Dermis blood vessel endothelial cell (primary cell): ENCODE results near the gene CD80. TPM values are rescaled to one million over a fixed set of nuclear protein-coding genes. Genes with fewer than 3 reads are reported as not detected.
A peak's percentile ranks its signal among the peaks of the same experiment; 100 is the strongest.

ENCODE experiments used
- DNase-seq: peaks from one replicate; pipeline ENCODE4 v3.0.0; 2010
- total RNA-seq: library from RNA; depleted of rRNA; stranded (reverse); fragments of >200 nt; gene quantifications from 2 replicates; pipeline ENCODE4 v1.2.3, GENCODE V29; 2014

Gene CD80
- total RNA-seq, 1 donor from 2014 or later: 0.17 TPM

DNA sequence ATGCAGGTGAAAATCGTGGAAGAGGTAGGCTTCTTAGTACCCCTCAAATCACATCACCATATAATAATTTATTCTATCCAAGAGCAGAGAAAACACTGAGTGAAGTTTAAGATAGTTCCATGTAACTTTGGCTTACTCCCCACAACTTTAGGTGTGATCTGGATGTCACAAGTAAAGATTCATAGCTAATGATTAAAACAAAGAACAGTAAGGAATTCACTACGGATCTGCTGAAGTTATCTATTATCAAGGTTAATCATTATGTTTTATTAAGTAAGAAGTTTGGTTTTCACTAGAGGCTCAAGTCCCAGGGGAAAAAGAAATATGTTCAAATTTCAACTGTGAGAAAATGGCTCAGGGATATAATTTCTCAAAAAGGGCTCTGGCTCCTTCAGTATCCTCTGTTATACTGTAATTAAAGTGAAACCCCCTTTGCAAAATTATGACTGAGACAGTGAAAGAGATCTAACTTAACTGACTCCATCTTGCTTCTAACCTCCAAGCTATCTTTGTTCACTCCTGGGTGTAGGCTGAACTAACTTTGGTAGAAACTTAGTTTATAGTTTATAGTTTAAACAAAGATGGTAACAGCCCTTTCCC lies 17.1 kb downstream of the CD80 start:
- DNase-seq: no peak

DNA sequence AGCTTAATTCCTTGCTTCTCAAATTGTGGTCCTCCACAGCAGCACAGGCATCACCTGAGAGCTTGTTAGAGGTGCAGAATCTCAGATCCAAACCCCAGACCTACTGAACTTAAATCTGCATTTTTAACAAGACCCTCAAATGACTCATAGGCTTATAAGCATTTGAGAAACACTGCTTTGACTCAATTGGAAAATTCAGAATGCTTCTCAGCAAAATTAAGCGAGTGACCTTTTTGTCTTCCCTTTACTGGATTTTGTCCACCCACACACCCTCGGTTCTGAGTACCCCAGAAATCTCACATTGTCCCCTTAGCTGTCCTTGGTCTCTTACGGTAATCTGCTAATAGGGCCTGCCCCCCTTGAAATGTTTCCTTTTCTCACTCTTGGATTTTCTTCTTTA lies 17.9 kb downstream of the CD80 start:
- no peak for DNase-seq

DNA sequence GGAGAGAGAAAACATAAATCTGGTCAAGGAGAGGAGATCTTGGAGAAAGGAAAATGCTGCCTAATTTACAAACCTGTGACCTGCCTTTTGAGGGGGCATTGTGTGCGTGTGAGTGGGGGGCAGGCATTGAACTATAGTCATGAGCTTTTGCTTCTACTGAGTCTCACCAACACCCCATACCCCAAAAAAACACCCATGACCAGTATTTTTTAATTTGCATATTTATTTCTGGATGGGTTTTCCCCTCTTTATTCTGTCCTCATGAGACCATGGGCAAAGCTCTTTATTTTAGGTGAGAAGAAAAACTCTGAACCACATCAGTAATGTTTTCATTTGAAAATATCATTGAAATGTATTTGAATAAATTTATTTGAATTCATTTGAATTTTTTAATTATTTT lies 20.6 kb downstream of the CD80 start:
- no peak for DNase-seq

DNA sequence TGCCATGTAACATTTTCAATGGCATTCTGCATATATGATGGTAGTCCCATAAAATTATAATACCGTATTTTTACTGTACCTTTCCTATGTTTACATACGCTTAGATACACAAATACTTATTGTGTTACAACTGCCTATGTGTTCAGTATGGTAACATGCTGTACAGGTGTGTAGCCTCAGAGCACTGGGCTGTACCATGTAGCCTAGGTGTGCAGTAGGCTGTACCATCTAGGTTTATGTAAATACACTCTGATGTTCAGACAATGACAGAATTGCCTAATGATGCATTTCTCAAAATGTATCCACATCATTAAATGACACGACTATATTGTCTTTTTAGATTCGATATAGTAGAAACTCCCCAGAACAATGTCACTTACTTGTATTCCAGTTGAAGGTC lies 22.7 kb downstream of the CD80 start:
- no peak for DNase-seq

DNA sequence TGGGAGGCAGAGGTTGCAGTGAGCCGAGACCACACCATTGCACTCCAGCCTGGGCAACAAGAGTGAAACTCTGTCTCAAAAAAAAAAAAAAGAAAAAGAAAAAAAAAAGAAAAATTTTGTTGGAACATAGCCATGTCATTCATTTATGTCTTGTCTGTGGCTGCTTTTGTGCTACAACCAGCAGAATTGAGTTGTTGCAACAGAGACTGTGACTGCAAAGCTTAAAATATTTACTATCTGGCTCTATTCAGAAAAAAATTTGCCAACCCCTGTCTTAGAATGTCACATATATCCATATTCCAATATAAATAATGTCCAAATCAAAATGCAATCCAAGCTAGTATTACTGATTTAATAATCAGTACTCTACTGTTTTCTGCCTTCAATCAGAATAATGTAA lies 25.1 kb downstream of the CD80 start:
- no peak for DNase-seq

DNA sequence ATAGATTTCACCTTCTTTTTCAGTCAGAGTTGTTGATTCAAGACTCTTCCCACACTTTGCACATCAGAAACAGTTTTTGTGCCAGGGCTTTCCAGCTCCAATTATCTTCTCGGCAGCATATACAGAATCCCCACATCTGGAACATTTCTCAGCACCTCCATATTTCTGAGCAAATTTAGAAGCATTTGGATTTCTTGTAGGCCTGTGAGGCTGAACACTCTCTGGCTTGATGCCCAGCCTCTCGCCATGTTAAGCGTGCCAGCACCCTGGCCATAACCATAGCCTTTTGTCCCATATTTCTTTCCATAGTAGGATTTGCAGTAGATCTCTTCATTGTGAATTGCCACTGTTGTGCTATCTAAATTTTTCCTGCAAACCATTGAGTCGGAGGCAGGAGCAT lies 28.3 kb downstream of the CD80 start:
- DNase-seq: no peak

DNA sequence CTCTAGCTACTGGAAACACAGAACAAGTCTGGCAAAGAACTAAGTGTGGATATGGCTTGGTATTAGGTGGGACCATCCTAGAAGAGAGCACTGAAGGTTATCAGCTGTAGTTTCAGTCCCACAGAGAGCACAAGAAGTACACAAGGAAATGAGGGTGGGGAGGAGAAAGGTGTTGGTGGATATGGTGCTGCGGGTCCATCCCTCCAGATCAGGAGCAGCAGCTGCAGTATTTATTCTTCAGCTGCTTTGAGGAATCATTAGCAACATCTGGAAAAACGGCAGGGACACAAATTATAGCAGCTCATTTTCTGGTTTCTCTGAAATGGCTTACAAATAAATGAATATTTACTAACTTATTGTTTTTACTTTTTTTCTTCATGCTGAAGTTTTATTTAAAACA lies 29.0 kb downstream of the CD80 start:
- DNase-seq: no peak

DNA sequence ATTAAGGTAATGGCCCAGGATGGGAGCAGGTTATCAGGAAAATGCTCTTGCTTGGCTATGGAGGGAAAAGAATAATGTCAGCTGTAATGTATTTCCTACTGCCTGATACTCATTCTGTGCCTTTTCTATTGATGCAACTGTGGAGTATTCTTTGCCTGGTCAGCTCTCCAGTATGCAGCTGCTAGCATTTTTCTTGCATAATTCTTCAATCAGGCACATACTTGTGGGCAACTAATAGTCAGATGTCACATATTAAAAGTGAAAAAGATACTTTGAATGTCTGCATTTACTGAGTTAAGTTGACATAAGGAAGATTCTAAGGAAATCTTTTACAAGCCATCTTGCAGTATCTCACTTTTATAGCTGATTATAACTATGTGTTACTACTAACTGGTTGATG lies 29.5 kb downstream of the CD80 start:
- no peak for DNase-seq

DNA sequence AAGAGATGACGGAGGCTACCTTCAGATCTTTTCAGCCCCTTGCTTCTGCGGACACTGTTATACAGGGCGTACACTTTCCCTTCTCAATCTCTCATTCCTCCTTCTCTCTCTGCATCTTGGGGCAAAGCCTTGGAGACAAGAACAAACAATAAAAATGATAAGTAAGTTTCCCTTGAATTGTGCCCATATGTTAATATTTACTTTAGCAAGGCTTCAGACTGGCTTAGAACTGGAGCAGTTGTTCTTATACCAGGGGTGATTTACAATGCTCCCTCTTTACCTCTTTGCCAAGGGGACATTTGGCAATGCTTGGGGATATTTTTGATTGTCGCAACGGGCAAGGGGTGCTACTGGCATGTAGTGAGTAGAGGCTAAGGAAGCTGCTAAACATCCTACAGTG lies 31.7 kb downstream of the CD80 start:
- no peak for DNase-seq

DNA sequence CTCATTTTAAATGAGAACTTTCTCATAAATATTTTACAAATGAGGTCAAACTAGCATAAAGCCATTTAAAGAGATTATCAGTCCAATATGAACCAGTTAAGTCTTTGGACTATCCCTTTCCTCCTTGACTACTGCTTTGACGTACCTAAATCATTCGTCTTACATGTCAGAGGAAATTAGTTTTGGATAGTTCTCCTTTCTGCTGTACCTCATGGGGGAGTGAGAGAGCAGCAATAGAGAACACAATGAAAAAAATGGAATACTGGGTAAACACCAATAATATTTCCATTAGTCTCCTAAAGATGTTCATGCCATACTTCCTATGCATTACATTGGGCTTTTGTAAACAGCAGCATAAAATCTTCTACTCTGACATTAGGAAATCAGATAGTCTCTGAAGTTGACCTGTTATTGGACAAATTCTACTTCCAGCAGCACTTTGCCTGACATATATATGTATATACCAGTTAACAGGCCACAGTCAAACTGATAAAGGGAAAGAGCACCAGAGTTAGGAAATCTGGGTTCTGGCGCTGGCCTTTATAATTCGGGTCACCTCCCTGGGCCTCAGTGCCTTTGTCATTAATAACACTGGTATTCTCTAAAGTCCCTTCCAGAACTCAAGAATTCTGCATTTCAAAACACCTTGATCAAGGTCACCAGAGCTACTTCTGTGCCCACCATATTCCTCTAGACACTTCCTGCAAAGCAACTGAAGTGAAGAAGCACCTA lies 34.3 kb downstream of the CD80 start:
- peak; percentile 53 for DNase-seq

DNA sequence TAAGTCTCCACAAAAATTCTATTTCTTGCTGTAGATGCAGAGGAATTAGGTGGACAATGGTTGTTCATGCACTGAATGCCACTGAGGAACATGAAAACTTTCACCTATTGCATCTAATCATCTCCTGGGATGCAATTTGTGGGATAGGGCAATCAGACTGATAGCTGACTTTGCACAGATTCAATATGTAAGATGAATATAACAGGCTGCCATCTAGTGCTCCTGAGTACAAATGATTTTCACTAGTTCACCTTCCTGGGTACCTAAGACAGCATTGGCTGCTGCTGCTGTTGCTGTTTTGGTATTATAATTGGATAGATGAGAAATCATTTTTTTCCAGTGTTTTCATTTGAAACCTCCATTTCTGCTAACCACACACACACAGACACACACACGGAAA lies 41.4 kb downstream of the CD80 start:
- DNase-seq: no peak

DNA sequence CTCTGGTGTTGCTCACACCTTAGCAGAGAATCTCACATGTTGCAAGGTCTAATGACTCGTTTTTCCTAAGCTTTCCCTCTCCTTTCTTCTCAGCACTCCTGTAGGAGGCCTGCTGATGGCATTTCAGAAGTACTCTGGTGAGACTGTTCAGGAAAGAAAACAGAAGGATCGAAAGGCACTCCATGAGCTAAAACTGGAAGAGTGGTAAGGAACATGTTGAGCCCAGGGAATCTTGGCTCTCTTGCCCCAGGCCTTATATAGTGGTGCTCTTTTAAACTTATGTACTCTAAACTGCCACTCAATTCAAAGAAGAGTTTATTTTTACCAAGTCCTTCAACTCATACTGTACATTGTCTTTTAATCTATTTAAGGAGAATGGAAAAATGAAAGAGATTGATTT lies 42.3 kb downstream of the CD80 start:
- no peak for DNase-seq

DNA sequence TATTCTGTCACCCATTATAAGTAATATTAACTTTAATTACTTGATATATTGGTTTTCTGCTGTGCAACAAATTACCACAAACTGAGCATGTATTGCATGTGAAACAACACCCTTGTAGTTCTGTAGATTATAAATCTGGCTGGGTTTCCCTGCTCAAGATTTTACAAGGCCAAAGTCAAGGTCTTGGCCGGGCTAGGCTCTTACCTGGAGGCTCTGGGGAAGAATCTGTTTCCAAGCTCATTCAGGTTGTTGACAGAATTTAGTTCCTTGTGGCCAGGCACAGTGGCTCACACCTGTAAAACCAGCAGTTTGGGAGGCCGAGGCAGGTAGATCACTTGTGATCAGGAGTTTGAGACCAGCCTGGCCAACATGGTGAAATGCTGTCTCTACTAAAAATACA lies 44.8 kb downstream of the CD80 start:
- no peak for DNase-seq

DNA sequence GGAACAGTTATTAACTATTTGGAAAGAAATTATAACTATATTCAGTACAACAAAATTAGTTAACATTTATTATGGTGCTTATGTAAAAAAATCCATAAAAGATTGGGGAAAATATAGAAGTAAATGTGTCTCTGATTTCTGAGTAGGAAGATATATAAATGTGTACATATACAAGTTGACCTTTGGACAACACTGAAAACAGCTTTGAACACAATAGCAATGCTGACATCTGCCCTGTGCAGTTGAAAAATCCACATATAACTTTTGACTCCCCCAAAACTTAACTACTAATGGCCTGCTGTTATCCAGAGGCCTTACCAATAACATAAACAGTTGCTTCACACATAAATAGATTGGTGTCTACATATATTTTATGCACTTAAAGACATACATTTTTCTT lies 48.7 kb downstream of the CD80 start:
- DNase-seq: no peak

DNA sequence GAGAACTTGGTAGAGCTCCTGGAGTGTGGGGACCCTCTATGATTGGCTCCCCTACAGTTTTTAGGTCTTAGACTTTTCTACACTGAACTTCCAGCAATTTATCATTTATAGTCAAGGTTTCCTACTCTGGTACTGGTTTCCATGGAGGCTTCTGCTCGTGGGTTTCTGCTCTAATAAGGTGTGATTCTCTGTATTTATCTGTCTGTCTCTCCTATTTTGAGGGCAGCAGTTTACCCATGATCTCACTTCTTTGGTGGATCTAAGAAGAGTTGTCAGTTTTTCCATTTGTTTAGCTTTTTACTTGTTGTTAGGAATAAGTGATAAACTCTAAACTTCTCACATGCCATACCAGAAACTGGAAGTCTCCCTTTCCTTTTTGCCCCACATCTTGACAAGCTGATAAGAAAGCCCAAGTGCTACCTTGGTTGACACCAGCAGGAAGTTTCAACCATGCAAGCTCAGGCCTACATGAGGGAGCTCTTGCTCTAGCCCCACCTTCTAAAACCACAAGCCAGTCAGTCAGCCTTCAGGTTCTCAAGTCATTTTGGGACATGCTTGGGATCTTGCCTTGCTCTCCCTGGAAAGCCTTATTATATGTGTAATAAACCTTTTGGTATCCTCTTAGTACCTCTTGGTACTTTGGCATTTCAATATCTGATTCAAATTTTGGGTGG lies 51.1 kb downstream of the CD80 start:
- DNase-seq: no peak

DNA sequence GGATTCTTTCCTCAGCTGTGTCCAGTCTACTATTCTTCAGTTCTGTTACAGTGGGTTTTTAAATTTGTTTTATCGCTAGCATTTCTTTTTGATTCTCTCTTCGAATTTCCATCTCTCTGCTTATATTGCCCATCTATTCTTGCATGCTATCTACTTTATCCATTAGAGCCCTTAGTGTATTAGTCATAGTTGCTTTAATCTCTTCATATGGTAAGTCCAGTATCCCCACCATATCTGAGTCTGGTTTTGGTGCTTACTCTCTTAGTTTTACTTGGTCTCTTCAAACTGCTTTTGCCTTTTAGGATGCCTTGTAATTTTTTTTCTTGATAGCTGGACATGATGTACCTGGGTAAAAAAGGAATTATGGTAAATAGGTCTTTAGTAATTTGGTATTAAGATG lies 52.0 kb downstream of the CD80 start:
- no peak for DNase-seq

DNA sequence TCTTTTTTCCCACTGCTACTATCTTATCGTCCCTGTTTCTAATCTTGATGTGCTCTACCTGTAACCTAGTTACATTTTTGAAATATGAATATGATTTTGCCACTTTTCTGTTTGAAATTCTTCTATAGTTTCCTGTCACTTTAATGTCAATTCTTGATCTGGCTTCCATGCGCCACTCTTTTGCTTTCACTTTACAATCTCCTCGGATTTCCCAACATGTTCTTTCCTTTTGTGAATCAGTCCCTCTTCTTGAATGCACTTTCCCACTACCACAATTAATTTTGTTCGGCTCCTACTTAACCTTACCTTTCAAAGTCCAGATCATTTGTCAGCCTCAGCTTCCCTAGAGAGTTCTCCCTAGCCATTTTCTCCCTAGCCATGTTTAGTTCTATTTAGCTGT lies 52.8 kb downstream of the CD80 start:
- DNase-seq: no peak

DNA sequence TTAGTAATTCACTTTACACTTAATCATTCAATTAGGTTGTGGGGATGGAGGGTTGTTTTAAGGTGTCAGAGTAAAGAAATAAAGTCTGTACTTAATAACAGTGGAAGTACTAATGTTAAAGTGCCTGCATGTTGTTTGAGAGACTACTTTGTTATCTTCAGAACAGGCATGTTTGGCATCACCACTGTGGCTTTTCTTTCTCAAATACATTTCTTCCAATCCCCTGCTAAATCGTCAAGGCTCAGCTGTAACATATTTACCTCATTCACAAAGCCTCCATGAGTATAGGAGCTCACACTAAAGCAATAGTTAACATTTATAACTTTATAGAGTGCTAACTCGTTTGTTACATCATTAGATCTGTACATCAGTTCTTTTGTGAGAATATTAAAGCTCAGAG lies 58.5 kb downstream of the CD80 start:
- no peak for DNase-seq

DNA sequence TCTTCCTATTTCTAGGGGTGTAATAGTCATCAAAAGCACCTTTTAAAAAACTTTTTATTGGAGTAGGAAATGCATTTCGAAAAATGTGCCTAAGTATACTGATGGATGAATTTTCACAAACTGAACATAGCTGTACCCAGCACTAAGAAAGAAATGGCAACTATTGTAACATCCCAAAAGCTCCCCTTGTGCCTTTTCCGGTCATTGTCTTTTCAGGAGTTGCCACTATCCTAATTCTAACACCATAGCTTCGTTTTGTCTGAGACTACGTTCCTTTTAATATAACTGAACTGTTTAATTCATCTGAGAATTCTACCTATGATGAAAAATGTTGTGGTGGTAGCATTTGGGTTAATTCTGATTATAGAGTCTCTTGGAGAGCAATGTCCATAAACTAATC lies 59.1 kb downstream of the CD80 start:
- peak; percentile 6 for DNase-seq

DNA sequence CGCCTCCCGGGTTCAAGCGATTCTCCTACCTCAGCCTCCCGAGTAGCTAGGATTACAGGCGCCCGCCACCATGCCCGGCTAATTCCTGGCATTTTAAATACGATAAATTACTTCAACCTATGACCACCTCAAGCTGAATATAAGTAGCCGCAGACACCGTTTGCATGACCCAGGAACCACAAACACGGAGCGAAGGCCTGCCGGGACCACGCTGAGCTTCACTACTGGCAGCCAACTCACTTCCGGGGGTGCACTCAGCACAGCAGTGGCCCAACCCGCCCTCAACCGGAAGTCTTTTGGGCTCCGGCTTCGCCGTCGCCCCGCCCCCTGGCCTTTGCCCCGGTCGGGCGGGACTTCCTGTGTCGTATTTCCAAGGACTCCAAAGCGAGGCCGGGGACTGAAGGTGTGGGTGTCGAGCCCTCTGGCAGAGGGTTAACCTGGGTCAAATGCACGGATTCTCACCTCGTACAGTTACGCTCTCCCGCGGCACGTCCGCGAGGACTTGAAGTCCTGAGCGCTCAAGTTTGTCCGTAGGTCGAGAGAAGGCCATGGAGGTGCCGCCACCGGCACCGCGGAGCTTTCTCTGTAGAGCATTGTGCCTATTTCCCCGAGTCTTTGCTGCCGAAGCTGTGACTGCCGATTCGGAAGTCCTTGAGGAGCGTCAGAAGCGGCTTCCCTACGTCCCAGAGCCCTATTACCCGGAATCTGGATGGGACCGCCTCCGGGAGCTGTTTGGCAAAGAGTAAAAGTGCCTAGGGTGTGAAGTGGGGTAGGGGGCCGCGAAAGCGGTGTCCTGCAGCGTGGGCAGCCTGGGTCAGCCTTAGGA lies 61.0 kb downstream of the CD80 start, which contains the start of gene TIMMDC1:
TIMMDC1 (plus strand) TSS at position 362 of the 826 bp plus-strand sequence; CDS start at position 549, 187 bp downstream.
- DNase-seq: peak; percentile 97

DNA sequence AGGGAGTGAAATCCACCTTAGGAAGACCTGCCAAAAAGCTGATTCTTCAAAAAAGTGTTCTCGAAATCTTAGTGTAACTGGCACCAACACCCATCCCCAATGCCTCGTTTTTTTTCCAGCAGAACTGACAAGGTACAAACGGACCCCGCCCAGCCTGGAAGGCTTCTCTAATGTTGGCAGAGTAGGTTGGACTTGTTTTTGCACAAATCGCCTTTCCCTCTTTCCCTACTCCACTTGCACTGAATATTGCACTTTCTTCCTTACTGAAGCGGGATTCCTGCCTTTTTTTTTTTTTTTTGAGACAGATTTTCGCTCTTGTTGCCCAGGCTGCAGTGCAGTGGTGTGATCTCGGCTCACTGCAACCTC lies 61.6 kb downstream of the CD80 start:
- peak; percentile 27 for DNase-seq

DNA sequence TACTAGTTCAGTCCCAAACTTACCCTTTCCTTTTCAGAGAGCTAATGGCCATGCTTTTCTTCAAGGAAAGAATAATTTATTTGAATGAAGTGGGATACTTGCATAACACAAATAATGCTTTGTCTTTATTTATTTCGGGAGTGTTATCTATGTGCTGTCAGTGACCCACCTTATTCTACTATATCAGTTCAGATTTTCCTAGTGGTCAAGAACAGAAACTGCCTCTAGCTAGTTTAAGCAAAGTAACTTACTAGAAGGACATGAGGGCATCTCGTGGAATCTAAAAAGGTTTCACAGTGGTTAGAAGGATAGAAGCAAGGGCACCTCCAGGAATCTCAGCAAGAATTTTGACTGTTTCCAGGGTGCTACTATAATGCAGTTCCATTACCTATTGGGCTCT lies 64.8 kb downstream of the CD80 start:
- peak; percentile 2 for DNase-seq

DNA sequence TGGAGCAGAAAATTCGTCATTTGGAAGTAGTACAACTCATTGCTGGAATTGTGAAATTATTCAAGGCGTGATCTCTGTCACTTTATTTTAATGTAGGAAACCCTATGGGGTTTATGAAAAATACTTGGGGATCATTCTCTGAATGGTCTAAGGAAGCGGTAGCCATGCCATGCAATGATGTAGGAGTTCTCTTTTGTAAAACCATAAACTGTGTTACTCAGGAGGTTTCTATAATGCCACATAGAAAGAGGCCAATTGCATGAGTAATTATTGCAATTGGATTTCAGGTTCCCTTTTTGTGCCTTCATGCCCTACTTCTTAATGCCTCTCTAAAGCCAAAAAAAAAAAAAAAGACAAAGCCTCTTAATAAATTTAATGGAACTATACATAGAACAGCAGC lies 66.6 kb downstream of the CD80 start:
- DNase-seq: no peak
